ENCODE results near the gene GPR35.
"Not testable (repeated sequence)": the region's sequence is repeated elsewhere in the genome, so short reads cannot be mapped to it uniquely, and the experiment has no call there.

GPR35 gene

DNA sequence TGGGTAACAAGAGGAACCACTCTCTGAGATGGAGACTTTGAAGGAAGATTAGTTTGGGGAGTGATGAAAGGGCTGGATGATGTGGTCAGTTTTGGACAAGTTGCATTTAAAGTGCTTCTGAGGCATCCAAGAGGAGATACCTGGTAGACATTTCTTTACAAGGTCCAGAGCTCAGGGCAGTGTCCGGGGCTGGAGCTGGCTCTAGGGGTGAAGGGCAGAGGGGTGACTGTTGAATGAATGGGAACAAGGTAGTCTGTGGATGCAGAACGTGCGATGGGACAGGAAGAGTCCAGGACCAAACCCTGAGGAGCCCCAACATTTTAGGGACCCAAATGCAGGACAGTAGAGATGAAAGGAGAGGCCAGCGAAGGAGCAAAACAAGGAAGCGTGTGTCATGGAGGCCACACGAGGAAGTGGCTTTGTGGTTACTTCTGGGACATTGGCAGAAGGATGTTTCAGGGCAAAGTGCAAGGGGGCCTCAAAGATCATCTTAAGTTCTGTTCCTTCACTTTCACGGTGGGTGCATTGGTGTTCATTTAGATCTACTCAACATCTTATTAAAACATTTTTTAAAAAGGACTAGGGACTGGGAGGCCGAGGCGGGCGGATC lies 13.6 kb upstream of the GPR35 start:
- Histone ChIP-seq H3K9me3 (ENCODE audit: severe bottlenecking) (no peaks in the 10 kb centered on the region), H3K27ac (ENCODE audit: poor library complexity, severe bottlenecking) (no peak overlapping the region), H3K27me3 (ENCODE audit: insufficient read depth, poor library complexity, severe bottlenecking) (no peaks in the 10 kb centered on the region), H3K4me1 (ENCODE audit: insufficient read depth, poor library complexity, severe bottlenecking) (no peaks in the 10 kb centered on the region), H3K4me3 (ENCODE audit: severe bottlenecking) (no peak overlapping the region), H3K36me3 (ENCODE audit: low read depth) (no peaks in the 10 kb centered on the region)
- ATAC-seq (ENCODE audit: low read depth) (no peak), DNase-seq (ENCODE audit: low spot score) (no peak)
- TF ChIP-seq, protein P1, sequence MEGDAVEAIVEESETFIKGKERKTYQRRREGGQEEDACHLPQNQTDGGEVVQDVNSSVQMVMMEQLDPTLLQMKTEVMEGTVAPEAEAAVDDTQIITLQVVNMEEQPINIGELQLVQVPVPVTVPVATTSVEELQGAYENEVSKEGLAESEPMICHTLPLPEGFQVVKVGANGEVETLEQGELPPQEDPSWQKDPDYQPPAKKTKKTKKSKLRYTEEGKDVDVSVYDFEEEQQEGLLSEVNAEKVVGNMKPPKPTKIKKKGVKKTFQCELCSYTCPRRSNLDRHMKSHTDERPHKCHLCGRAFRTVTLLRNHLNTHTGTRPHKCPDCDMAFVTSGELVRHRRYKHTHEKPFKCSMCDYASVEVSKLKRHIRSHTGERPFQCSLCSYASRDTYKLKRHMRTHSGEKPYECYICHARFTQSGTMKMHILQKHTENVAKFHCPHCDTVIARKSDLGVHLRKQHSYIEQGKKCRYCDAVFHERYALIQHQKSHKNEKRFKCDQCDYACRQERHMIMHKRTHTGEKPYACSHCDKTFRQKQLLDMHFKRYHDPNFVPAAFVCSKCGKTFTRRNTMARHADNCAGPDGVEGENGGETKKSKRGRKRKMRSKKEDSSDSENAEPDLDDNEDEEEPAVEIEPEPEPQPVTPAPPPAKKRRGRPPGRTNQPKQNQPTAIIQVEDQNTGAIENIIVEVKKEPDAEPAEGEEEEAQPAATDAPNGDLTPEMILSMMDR (IDR thresholded peaks at IDR 0.05; ENCODE audit: poor library complexity, severe bottlenecking): no peak

DNA sequence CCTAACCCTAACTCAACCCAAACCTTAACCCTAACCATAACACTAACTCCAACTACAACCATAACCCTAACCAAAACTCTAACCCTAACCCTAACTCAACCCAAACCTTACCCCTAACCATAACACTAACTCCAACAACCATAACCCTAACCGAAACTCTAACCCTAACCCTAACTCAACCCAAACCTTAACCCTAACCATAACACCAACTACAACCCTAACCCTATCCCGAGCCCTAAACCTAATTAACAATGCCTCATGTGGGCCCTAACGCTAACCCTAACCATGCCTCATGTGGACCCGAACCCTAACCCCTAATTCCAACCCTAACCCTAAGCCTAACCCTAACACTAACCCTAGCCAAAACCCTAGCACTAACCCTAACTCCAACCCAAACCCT lies 11.5 kb upstream of the GPR35 start:
- no peak overlapping the region for H3K27ac ChIP-seq (ENCODE audit: poor library complexity, severe bottlenecking)
- no peak for DNase-seq (ENCODE audit: low spot score)
- no peak overlapping the region for H3K4me3 ChIP-seq (ENCODE audit: severe bottlenecking)
- no peaks in the 10 kb centered on the region for H3K27me3 ChIP-seq (ENCODE audit: insufficient read depth, poor library complexity, severe bottlenecking)
- no peaks in the 10 kb centered on the region for H3K4me1 ChIP-seq (ENCODE audit: insufficient read depth, poor library complexity, severe bottlenecking)
- H3K9me3 ChIP-seq (ENCODE audit: severe bottlenecking): no peaks in the 10 kb centered on the region
- no peak for ATAC-seq (ENCODE audit: low read depth)
- TF ChIP-seq, protein P1 (IDR thresholded peaks at IDR 0.05; ENCODE audit: poor library complexity, severe bottlenecking): no peak
- H3K36me3 ChIP-seq (ENCODE audit: low read depth): no peaks in the 10 kb centered on the region

DNA sequence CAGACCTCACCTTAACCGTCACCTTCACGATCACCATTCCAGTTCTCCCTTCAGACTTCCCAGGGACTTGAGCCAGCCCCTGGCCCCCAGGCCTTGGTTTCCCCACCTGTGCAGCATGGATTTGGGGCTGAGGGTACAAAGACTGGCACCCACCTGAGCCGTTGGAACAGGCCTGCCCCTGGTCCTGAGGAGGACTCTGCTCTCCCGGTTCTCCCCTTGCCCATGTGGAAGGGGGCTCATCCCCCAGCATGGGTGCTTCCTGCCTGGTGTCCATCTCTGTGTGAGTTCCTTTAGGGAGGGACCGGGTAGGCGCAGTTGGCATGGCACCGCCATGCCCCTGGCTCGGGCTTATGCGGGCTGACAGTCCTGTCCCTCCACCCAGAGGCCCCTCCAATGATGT lies 10.9 kb upstream of the GPR35 start:
- TF ChIP-seq, protein P1 (IDR thresholded peaks at IDR 0.05; ENCODE audit: poor library complexity, severe bottlenecking): no peak
- no peak overlapping the region for H3K27ac ChIP-seq (ENCODE audit: poor library complexity, severe bottlenecking)

DNA sequence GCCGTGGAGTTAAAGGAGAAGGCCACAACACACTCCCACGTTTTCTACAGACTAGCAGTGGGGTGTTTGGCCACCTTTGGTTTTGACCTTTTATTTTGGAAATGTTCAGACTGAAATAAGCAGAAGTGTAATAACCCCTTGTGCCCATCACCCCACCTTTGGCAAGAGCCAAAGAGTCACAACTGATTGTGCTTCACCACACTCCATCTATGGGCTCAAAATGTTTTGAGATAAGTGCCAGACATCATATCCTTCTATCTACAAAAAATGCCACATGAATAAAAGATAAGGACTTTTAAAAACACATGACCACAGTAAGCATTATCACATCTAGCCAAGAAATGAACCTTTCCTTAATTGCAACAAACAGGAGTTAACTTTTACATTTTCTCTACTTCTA lies 9.9 kb upstream of the GPR35 start:
- no peak for ATAC-seq (ENCODE audit: low read depth)
- Histone ChIP-seq H3K36me3 (ENCODE audit: low read depth) (no peaks in the 10 kb centered on the region), H3K9me3 (ENCODE audit: severe bottlenecking) (no peaks in the 10 kb centered on the region), H3K4me3 (ENCODE audit: severe bottlenecking) (no peak overlapping the region), H3K27me3 (ENCODE audit: insufficient read depth, poor library complexity, severe bottlenecking) (no peaks in the 10 kb centered on the region), H3K27ac (ENCODE audit: poor library complexity, severe bottlenecking) (no peak overlapping the region), H3K4me1 (ENCODE audit: insufficient read depth, poor library complexity, severe bottlenecking) (no peaks in the 10 kb centered on the region)
- TF ChIP-seq, protein P1 (IDR thresholded peaks at IDR 0.05; ENCODE audit: poor library complexity, severe bottlenecking): no peak
- no peak for DNase-seq (ENCODE audit: low spot score)

More for the DNA sequence above, 10.9 kb upstream of the GPR35 start:
- no peak for ATAC-seq (ENCODE audit: low read depth)
- peak; percentile 37 for DNase-seq (ENCODE audit: low spot score)
- no peaks in the 10 kb centered on the region for H3K9me3 ChIP-seq (ENCODE audit: severe bottlenecking)
- H3K27me3 ChIP-seq (ENCODE audit: insufficient read depth, poor library complexity, severe bottlenecking): no peaks in the 10 kb centered on the region
- no peaks in the 10 kb centered on the region for H3K36me3 ChIP-seq (ENCODE audit: low read depth)
- H3K4me3 ChIP-seq (ENCODE audit: severe bottlenecking): no peak overlapping the region
- no peaks in the 10 kb centered on the region for H3K4me1 ChIP-seq (ENCODE audit: insufficient read depth, poor library complexity, severe bottlenecking)

DNA sequence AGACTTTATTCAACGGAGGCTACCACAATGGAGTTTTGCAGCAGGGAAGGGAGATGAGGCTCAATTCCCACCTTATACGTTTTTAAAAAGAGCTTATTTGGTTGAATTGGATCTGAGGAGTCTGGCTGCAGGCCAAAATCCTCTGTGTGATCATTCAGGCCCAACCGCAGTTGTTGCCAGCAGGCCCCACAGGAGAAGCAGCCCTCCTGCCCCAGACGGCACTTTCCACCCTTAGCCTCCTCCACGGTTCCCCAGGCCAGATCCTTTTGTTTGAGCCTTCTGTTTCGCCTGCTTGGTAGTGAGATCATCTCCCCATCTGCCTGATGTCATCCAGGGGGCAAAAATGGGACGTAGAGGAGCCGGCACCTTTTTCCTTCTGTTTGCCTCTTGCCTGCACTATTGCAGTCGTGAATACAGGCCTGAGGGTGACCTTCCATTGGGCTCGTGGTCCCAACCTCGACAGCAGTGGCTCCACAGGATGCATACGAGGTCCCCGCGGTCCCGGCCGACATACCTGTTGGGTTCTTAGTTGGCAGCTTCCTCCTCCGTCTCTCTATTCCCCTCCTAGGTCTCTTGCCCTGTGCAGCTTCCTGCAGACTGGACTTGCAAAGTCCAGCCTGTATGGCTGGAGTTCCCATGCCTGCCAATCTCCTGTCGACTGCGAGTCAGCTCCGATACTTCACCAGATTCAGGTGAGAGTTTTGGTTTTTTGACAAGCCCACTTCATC lies 9.3 kb upstream of the GPR35 start:
- H3K9me3 ChIP-seq (ENCODE audit: severe bottlenecking): no peaks in the 10 kb centered on the region
- no peaks in the 10 kb centered on the region for H3K36me3 ChIP-seq (ENCODE audit: low read depth)
- no peaks in the 10 kb centered on the region for H3K27me3 ChIP-seq (ENCODE audit: insufficient read depth, poor library complexity, severe bottlenecking)
- no peak overlapping the region for H3K27ac ChIP-seq (ENCODE audit: poor library complexity, severe bottlenecking)
- no peaks in the 10 kb centered on the region for H3K4me1 ChIP-seq (ENCODE audit: insufficient read depth, poor library complexity, severe bottlenecking)
- ATAC-seq (ENCODE audit: low read depth) (no peak), DNase-seq (ENCODE audit: low spot score) (peak; percentile 34)
- no peak overlapping the region for H3K4me3 ChIP-seq (ENCODE audit: severe bottlenecking)
- TF ChIP-seq, protein P1 (IDR thresholded peaks at IDR 0.05; ENCODE audit: poor library complexity, severe bottlenecking): no peak

DNA sequence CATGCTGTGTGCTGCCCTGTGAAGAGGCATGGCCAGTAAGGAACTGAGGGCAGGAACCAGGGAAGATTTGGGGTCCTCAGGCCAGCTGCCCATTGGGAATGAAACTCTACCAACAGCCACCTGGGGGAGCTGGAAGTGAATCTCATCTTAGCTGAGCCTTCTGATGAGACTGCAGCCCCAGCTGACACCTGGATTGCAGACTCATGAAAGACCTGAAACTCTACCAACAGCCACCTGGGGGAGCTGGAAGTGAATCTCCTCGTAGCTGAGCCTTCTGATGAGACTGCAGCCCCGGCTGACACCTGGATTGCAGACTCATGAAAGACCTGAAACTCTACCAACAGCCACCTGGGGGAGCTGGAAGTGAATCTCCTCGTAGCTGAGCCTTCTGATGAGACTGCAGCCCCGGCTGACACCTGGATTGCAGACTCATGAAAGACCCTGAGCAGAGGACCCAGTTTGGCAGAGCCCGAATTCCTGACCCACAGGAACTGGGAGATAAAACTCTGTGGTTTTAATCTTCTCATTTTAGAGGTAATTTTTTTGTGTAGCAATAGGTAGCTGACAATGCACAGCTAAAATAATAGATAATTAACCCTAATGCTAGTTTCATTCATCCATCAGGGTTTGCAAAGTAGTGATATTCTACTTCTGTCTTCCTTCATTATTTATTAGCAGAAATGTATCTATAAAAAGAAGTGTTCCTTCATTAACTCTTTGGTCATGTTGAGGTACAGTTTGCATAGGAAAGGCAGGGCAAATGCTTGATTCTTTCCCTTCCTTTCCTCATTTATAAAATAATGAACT lies 8.2 kb upstream of the GPR35 start:
- not testable (repeated sequence) for DNase-seq (ENCODE audit: low spot score); H3K9me3 ChIP-seq (ENCODE audit: severe bottlenecking); H3K27me3 ChIP-seq (ENCODE audit: insufficient read depth, poor library complexity, severe bottlenecking); H3K36me3 ChIP-seq (ENCODE audit: low read depth); H3K27ac ChIP-seq (ENCODE audit: poor library complexity, severe bottlenecking); ATAC-seq (ENCODE audit: low read depth); H3K4me1 ChIP-seq (ENCODE audit: insufficient read depth, poor library complexity, severe bottlenecking); H3K4me3 ChIP-seq (ENCODE audit: severe bottlenecking)

Measured in RWPE2 (cell line).